Measurements from ENCODE around the gene ELOVL2.
"Not testable (repeated sequence)": the region's sequence is repeated elsewhere in the genome, so short reads cannot be mapped to it uniquely, and the experiment has no call there.

ELOVL2 gene

DNA sequence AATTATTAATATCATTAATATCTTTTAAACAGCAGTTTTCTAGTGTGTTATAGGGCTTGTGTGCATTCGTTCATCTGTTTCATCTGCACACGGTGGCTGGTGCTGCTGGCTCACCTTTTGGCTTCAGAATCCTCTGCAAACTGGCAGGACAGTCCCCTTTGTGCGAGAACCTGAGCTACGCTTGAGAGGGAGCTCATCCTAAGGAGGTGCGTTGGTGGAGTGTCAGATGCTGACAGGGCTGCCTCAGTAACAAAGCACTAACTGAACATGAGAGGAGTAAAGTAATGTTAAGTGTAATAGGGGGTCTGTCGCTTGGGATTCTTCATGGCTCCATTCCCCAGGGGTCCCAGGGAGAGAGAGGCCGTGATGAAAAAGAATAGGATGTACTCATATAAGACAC, 22.4 kb downstream of the ELOVL2 start:
- no peak for DNase-seq (ENCODE audit: low spot score)

DNA sequence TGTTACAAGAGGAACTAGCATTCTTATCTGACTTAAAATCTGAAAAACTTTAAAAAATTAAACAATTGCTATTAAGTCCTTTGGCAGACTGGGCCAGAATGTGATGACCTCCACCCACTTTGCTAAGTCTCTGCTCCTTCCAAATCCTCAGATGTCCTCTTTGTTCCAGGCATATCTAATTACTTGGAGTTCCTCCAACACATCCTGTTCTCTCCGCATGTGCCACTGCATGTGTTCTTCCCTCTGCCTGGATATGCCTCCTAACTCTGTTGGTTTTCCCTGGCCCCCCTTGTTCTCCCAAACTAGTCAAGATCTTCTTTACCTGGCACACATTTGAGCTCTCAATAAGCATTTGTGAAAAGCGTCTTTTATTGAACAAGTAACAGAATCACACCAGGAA, 23.1 kb downstream of the ELOVL2 start:
- DNase-seq (ENCODE audit: low spot score), result no peak

DNA sequence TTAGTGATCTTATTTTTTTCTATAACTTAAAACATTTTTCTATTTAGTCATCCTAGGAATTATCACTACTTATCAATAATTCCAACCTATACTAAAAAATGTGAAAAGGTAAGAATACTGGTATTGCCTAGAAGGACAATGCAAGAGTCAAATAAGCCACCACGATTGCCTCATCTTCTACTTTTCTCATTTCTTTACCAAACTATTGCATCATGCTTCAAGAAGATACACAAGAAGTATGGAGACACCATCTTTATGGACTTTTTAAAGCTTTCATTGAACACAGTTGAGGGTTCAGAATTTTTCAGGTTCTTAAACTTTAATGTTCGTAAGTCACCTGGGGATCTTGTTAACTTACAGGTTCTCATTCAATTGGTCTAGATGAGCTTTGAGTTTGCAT, 25.9 kb downstream of the ELOVL2 start:
- no peak for DNase-seq (ENCODE audit: low spot score)

DNA sequence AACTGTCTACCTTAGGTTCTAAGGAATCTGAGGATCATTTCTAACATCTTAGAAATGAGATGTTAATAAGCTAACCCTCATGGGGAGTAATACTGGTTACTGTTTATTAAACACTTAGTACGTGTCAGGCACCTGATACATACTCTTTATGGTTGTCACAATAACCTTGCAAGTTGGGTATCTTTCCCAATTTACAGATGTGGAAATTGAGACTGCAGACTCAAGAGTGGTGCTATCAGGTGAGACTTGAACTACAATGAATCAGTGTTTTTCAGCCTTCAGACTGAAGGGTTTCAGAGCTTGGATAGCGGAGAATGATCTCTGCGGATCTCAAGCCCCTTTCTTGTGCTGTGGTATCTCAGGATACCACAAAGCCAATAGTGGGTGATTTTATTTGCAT, 27.0 kb downstream of the ELOVL2 start:
- DNase-seq (ENCODE audit: low spot score), result no peak

DNA sequence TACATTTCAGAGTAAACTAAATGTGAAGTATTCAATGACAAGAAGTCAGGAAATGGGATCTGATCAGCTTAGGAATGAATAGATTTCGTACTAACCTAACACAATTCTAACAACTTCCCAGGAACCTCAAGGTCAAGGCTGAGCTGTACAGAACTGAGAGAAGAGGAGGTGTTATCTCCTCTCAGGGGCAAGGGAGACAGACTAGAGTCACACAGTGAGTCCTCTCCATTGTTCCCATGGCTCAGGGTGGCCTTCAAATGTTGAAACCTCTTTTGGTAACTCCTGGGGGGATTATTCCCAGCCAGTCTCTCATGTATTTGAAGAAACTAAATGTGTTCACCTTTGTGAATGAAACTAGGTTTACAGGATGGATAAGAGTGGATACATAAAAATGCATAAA, 27.7 kb downstream of the ELOVL2 start:
- DNase-seq (ENCODE audit: low spot score), result no peak

DNA sequence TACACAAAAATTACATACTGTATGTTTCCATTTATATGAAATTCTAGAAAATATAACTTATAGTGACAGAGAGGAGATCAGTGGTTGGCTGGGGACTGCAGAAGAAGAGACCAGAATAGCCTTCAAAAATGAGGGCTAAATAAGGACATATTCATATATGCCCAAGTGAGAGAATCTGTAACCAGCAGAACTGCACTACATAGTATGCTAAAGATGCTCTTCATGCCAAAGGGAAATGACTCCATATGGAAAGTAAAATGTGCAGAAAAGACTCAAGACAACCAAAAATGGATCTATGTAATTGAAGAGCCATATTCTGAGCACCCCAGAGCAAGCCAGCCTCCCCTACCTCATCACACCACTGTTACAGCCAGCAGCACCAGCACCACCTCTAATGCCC, 29.0 kb downstream of the ELOVL2 start:
- no peak for DNase-seq (ENCODE audit: low spot score)

DNA sequence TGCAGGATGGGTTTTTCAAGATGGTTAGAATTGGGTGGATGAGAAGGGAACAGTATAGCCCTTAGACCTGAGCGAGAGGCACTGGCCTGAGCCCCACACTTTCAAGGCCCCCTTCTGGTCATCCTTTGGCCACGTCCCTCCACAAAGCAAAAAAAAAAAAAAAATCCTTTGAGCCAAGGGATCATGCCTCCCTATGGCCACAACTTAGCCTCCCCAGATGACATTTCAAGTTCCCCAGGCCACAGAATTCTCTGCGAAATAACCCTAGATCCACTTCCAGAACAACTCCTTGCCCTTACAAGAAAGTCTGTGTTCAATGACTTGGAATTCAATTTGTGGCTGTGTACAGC, 30.4 kb downstream of the ELOVL2 start:
- DNase-seq (ENCODE audit: low spot score), result no peak

DNA sequence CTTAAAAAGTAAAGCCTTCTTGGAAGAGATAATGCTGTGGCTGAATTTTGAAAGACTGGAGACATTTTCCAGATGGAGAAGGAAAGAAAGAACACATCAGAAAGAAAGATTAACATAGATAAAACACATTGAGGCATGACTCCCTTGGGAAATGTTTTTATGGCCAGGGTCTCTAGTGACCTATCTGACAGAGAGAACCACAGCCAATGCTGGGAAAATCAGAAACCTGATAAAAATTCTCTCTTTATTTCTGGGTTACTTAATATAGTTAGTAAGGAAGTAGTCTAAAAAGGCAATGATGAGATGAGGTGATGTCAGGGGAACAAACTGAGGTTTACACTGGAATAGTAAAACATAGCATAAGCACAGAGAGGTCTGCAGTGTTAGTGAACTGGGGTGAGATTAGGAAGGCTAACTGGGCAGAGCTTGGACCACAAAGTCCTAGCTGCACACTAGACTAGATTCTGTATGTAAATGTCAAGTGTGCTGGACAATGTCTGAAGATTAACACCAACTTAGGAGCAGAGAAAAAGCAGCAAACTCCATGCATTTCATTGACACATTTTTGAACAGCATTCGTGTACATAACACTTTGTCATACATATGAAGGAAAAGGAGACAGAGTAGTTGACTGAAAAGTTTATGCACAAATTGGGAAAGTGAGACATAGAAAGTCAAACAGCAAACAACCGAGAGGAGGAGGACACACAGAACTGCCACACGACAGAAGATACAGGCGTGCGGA, 31.0 kb downstream of the ELOVL2 start:
- no peak for DNase-seq (ENCODE audit: low spot score)

DNA sequence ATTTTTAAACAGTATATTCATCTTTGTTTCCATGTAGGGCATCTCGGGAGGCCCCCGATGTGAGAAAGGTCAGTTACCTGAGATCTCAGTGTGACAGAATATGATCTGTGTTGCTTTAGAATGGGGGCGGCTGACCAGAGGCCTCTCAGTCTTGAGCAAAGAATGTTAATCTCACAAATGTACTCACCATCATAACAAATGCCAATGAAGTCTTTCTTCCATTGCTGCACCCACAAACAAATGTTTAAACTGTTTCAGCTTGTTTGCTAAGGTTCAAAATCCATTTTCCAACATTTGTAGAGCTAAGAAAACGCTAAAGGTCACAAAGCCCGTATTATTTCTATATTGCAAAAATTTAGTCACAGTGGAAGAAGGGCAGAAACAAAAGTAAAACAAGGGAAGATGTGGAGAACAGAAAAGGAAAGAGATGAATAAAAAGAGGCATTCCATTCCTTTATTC, 31.8 kb downstream of the ELOVL2 start:
- DNase-seq (ENCODE audit: low spot score), result no peak

DNA sequence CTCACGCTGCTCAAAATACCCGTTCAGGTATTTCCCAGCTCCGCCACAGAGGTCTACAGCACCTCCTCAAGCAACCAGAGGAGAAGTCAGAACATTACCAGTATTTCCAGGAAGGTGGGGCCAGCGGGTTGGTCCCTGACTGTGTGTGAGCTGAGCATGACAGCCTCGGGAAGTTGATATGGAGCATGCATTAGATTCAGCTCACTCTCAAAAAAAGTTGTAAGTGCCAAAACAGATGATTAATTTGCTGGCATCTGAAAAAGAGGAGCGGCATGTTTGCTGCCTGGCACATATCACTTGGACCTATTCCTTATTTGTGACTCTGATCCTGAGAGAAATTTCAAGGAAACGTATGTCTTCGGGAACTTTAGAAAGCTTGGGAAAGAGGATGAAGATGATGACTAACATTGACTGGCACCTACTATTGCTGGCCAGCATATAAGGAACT, 32.3 kb downstream of the ELOVL2 start:
- no peak for DNase-seq (ENCODE audit: low spot score)

DNA sequence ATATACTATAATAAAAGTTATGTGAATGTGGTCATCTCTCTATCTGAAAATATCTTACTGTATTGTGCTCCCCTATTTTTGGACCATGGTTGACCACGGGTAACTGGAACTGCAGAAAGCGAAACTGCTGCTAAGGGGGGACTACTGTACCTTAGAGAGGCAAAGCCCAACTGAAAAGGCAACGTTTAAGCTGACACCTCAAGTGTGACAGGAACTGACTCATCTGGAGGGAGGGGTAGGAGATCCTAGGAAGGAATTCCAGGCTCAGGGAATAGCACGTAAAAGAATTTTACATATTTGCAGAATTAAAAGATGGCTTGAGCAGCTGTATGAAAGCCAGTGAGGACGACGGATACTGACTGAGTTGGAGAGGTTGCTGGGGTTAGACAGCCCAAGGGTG, 34.8 kb downstream of the ELOVL2 start:
- peak; percentile 63 for DNase-seq (ENCODE audit: low spot score)

DNA sequence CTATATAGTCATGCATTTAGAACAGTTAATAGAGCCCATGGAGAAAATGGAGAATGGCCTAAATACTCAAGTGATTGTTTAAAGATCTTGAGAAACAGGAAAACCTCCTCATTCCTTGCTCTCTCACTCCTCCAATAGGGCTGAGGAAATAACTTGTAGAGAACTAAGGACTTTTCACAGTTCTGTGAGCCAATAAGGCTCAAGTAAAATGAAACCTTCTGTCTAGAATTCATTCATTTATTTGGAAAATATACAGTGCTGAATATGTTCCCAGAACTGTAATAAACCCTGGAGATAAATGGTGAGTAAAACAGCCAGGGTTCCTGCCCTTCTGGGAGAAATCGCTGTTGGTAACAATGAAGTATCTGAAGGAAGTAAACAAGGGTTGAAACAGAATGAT, 35.3 kb downstream of the ELOVL2 start:
- DNase-seq (ENCODE audit: low spot score), result peak; percentile 73

DNA sequence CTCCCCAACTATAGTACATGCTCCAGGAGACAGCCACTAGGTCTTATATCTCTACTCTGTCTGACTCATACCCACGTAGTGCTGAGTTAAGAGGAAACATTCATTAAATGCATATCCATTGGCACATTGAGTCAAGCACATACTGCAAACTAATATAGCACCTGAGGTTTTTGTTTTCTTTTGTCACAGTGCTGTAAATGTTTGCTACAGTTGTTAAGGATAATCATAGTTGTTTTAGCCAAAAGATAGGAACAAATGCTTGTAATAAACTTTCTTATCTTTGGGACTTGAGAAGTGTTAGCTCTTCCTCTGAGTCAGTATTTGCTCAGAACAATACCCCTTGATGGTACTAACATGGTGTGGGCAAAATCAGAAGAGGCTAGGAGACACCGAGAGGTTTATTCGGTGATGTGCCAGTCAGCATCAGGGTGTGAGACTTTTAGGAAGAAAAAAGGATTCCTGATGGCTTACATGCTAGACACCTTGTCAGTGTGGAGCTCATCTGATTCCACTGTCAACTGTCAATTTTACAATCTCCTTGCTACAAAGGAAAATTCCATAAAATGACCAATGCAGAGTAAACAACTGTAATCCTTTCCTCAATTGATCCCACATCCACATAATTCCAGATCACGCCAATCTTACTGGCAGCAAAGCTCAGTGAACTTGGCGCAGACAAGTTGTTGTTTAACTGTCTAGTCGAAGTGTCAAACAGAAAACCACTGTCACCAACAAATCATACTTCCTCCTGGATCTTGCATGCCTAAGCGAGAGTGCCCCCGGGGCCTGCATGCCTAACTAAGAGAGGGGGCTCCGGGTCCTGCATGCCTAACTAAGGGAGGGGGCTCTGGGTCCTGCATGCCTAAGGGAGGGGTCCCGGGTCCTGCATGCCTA, 36.1 kb downstream of the ELOVL2 start:
- no peak for DNase-seq (ENCODE audit: low spot score)

DNA sequence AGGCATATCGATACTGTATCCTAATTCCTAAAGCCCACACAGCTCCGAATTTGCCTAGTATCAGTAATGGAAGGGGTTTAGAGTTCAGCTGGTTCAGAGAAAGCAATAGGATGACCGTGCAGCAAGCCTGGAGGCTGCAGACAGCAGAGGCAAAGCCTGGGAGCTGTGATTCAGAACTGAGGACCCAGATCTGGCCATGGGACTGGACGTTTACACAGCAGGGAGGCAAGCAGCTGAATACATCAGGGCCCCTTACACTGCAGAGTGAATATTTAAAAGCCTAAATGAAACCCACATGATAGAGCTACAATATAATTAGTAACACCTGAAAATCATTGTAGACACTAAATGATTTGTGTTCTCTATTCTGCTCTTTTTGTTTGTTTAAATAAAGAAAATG, 38.0 kb downstream of the ELOVL2 start:
- no peak for DNase-seq (ENCODE audit: low spot score)

DNA sequence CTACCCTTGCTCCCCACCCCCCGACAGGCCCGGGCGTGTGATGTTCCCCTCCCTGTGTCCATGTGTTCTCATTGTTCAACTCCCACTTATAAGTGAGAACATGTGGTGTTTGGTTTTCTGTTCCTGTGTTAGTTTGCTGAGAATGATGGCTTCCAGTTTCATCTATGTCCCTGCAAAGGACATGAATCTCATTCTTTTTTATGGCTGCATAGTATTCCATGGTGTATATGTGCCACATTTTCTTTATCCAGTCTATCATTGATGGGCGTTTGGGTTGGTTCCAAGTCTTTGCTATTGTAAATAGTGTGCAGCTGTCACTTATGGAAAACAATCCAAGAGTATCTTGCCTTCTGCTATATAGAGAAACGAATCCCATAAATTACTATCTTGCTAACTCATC, 40.8 kb downstream of the ELOVL2 start:
- DNase-seq (ENCODE audit: low spot score), result not testable (repeated sequence)

DNA sequence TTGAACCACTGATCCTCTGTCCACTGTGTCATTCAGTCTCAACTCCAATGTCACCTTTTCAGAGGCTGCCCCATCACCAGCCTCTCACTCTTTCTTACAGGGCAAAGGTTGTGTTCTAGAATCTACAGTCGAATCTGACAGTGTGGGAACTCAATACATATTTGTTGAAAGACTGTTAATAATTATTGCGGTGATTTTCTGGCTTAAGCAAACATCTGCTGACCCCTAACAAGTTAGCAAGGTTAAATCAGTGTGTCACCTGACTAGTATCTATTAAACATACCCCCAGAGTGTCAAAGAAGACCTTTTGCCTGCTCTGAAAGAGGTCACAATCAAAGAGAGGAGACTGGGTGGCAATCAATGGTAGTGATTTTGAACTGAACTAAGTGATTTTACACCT, 41.9 kb downstream of the ELOVL2 start:
- DNase-seq (ENCODE audit: low spot score), result no peak

DNA sequence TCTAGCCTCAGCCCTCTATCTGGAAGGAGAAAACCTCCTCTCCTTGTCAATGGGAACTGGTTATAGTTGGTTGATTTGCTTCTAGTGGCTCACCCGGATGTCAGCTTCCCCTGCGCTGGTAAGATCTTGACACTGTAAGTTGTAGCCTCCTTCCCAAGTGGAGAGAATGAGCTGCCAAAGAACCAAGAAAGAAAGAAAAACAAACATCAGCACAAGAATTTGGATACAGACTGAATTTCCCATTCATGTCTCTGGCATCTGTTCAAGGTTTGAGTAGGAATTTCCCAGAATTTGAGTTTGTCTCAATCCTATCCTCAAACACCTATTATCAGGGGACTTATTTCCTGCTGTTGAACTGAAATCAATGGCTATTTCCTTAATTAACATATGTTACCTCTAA, 44.1 kb downstream of the ELOVL2 start:
- peak; percentile 29 for DNase-seq (ENCODE audit: low spot score)

DNA sequence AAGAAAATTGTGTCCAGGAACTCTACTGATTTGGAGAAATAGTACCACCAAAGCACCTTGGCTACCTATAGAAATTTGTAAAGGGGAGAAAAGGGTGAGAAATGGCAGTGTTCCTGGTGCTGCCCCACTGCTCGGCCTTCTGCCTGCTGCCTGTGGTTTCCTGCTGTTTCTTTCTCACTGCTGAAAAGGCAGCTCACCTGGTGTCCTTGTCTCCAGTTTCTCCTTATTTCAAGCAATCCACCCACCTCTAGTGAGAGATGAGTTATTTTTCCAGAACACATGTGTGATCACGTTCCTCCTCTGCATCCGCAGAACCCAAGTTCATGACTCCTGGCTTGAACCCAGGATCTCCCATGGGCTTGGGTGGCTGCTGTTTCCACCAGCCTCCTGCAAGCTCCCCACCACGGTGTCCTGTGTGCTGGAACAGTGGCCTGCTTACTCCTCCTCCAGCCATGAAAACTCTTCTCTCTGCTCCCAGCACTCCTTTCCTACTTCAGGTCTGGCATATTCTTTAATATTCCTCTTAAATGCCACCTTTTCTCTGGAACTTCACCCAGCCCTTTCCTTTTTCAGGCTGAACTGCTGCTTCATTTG, 48.9 kb downstream of the ELOVL2 start:
- no peak for DNase-seq (ENCODE audit: low spot score)

DNA sequence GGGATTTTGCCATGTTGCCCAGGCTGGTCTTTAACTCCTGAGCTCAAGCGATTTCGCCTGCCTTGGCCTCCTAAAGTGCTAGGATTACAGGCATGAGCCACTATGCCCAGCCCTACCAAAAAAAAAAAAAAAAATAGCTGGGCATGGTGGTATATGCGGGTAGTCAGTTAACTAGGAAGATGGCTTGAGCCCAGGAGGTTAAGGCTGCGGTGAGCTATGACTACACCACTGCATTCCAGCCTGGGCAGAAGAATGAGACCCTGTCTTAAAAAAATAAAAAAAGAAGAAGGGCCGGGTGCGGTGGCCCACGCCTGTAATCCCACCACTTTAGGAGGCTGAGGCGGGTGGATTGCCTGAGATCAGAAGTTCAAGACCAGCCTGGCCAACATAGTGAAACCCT, 50.2 kb downstream of the ELOVL2 start:
- no peak for DNase-seq (ENCODE audit: low spot score)

DNA sequence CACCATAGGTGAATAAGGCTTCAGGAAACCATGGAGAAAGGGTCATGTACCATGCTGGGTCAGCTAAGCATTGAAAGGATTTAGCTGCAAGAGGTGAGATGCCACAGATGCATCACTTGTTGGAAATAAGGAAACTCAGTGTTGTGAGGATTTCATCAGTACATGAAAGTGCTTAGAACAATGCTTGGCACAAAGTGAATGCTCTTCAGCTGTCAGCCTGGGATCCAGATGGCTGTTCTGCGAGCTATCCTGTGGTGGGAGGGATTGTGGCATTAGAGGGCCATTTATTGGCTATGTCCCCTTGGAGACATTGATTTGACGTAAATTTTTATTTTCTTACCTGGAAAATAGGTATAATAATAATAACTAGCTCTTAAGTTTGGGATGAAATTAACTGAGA, 53.0 kb downstream of the ELOVL2 start:
- no peak for DNase-seq (ENCODE audit: low spot score)

DNA sequence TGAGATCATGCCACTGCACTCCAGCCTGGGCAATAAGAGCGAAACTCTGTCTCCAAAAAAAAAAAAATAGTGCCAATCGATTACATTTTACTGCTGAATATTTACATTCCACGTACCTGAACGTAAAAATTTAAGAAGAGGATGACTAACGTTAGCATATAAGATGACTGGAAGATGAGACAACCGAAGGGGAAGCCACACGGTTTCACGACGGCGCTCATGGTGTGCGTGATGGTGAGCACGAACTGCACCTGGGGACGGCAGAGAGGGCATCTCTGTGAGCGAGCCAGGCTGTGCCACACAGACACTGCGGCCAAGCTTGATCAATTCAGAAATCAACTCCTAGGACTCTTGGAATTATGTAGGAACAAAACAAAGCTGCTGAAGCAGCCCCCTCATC, 54.5 kb downstream of the ELOVL2 start:
- DNase-seq (ENCODE audit: low spot score), result no peak

DNA sequence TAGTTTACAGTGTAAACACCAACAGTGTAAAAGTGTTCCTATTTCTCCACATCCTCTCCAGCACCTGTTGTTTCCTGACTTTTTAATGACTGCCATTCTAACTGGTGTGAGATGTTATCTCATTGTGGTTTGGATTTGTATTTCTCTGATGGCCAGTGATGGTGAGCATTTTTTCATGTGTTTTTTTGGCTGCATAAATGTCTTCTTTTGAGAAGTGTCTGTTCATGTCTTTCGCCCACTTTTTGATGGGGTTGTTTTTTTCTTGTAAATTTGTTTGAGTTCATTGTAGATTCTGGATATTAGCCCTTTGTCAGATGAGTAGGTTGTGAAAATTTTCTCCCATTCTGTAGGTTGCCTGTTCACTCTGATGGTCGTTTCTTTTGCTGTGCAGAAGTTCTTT, 59.1 kb downstream of the ELOVL2 start:
- not testable (repeated sequence) for DNase-seq (ENCODE audit: low spot score)

DNA sequence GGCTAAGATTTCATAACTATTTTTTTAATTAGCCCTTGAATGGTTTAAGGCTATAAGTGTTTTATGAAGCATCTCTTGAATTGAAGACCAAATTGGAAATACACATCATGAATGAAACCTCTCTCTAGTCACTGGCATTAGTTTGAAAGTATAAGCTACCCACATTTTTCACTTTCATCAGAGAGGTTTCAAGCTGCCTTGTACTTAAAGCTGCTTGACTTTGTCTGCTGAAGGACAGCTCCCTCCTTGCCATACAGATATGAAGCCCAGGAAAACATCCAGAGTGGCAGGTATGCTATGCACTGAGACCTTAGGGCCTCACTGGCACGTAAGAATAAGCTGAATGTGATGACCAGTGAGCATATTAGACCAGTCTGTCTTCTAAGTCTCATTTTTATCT, 62.7 kb downstream of the ELOVL2 start:
- DNase-seq (ENCODE audit: low spot score), result no peak

All from GM03348 (cell line).